H1 (cell line): Measurements from ENCODE around the gene FBXO28. TPM values are rescaled to one million over a fixed set of nuclear protein-coding genes. Genes with fewer than 3 reads are reported as not detected.

Experiments used
- CBX8 ChIP-seq: fragments of 300-800, 300-1000 bp; sonication (generic); IDR thresholded peaks from 2 replicates; pipeline ENCODE4 v1.7.1; 2016; ENCODE audit warnings: low read depth, low read length, borderline replicate concordance
- KDM5A ChIP-seq: fragments of 200-600 bp; IDR thresholded peaks from 2 replicates; pipeline ENCODE4 v1.7.1; 2012; ENCODE audit warnings: mild to moderate bottlenecking, low read length, inconsistent platforms, mixed read lengths
- MAFK ChIP-seq: IDR thresholded peaks from 2 replicates; pipeline ENCODE4 v1.6.1; 2012; ENCODE audit warnings: low read depth, mild to moderate bottlenecking, improper control_type of control experiment, low read length
- SIN3A ChIP-seq, 2 experiments: IDR thresholded peaks in 1 of 2; conservative IDR thresholded peaks in 1 of 2; 2 replicates each; pipeline ENCODE4 v1.6.1; 2011 to 2012; ENCODE audit warnings: low read length in 2 of 2, improper control_type of control experiment in 1 of 2, low read depth in 1 of 2, mild to moderate bottlenecking in 1 of 2
- polyA plus RNA-seq, 7 experiments: library from polyadenylated mRNA; depleted of rRNA in 3 of 7; stranded (reverse) in 5 of 7; unstranded in 2 of 7; fragments of >200 nt in 5 of 7; fragments of 200-250 nt in 2 of 7; gene quantifications; 1 replicate in 5 of 7; 2 replicates in 1 of 7; 4 replicates in 1 of 7; pipeline versions ENCODE4 v1.2.1 to v1.2.3, GENCODE V29; 2011 to 2013; ENCODE audit warnings: missing spikeins in 2 of 7, mixed read lengths in 2 of 7
- total RNA-seq: library from RNA; stranded (reverse); fragmentation: NEBNext Ultra II Directional; extraction: Animal tissue kit (Norgen Biotek cat#: 25700); gene quantifications from 2 replicates; pipeline ENCODE4 v1.2.1, GENCODE V29; 2021
- TF ChIP-seq, protein P1 (sequence below): IDR thresholded peaks from 2 replicates; pipeline ENCODE4 v1.6.1; 2011; ENCODE audit warnings: low read depth, mild to moderate bottlenecking, low read length; ENCODE audit not compliant: insufficient read depth

The FBXO28 gene
- total and polyA plus RNA-seq, 2 of the 8 experiments (the other 6 are each of a cell fraction or from before 2014, with no cell fraction given), result 10.3 to 42.5 TPM

DNA sequence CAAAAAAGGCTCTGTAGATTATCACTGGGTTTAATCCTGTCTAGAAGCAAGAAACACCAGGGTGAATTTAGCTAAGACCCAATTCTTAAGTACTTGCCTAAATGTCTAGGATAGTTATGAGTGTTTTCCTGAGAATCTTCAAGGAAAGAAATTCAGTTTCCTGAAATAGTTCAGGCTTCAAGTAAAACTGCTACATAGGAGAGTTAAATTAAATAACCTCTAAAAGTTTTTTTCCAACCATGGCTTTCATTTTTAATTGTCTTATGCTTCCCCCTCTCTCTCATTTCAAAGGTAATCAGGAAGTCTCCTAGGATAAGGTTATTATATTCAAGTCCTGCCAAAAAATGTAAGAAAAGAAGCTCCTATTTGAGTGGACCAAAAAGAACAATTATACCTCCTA is 46.7 kb upstream of the FBXO28 start (continued):
- TF ChIP-seq, protein P1, sequence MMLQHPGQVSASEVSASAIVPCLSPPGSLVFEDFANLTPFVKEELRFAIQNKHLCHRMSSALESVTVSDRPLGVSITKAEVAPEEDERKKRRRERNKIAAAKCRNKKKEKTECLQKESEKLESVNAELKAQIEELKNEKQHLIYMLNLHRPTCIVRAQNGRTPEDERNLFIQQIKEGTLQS, result no peak
- TF ChIP-seq MAFK (no peak), SIN3A (conservative IDR thresholded peaks at IDR 0.05 in 1 of 2, IDR thresholded peaks at IDR 0.05 in 1 of 2; ENCODE audit: low read depth in 1 of 2, low read length in 2 of 2) (no peak), KDM5A (no peak), CBX8 (no peak)
